ENCODE data around the gene TXNDC11.

Gene TXNDC11

GRCh38 chr16:11700264-11701029 lies 42.2 kb downstream of the TXNDC11 start:
- POLR2A ChIA-PET, result interaction anchor here (0.6 kb wide), 1 partner anchor 117 kb away, joined by 3 read pairs; no protein-coding TSS in a partner anchor
- peak in 2 of 3 donors; percentile 31 to 41 for DNase-seq

DNA sequence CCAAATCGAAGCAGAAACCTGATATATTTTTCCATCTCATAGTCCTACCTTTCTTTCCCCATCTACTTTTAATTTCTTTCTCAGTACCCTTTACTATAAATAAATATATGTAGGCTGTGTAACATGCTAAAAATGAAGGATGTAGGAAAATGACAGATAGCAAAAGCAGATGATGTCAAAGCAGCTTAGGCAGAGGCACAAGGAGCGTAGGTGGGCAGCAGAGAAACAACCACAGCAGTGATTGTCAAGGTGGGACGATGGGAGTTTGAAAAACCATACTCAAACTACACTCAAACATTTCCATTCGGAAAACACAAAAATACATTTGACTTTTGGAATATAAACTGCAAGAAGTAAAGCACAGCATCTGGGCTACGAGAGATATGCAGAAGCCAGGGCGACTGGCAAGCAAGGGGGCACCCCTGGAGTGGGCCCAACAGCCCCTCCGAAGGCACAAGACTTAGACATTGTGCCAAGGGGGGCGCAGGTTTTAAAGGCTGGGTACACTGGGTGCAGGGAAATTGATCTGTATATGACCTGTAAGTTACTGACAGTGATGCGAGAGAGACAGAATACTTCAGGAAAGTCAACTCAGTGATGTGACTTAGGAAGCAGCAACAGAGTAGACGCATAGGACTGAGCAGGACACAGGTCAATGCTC lies 43.3 kb downstream of the TXNDC11 start:
- peaks cover 18 to 61% (median 49%) of the 10 kb centered on the region in 4 experiments for H3K36me3 ChIP-seq (ENCODE audit: control insufficient read depth in 4 of 4, insufficient read depth in 4 of 4, low read length in 3 of 4)
- peaks cover 0 to 8% (median 7%) of the 10 kb centered on the region in 4 experiments for H3K4me1 ChIP-seq (ENCODE audit: control extremely low read depth in 1 of 4, control insufficient read depth in 4 of 4, insufficient read depth in 4 of 4, low read length in 3 of 4)
- CTCF ChIA-PET, result interaction anchor here (0.5 to 1.8 kb wide), 2 partner anchors 15 to 148 kb away, joined by 3 to 5 read pairs; no protein-coding TSS in a partner anchor
- H3K27me3 ChIP-seq (replicated peaks in 2 of 5; ENCODE audit: control insufficient read depth in 4 of 5, insufficient read depth in 5 of 5, low read length in 4 of 5), result no peaks in the 10 kb centered on the region
- H3K4me3 ChIP-seq (ENCODE audit: control insufficient read depth in 1 of 7, extremely low read depth in 1 of 7, insufficient read depth in 4 of 7, low read depth in 2 of 7, low read length in 6 of 7), result no peak overlapping the region
- POLR2A ChIA-PET, result no interaction called here
- DNase-seq, result no peak
- WGBS (ENCODE audit: insufficient coverage), result 100% methylated on average over 7 of the region's 10 CpGs
- no peak overlapping the region for H3K27ac ChIP-seq (ENCODE audit: insufficient read depth in 1 of 2, low read depth in 1 of 2, low read length in 2 of 2, poor library complexity in 1 of 2, severe bottlenecking in 2 of 2)
- H3K9me3 ChIP-seq (ENCODE audit: control extremely low read depth in 1 of 5, control insufficient read depth in 4 of 5, insufficient read depth in 2 of 5, low read depth in 1 of 5, low read length in 4 of 5), result no peaks in the 10 kb centered on the region

More at GRCh38 chr16:11700264-11701029, 42.2 kb downstream of the TXNDC11 start:
- 4% methylated on average over 3 of the region's 9 CpGs for WGBS (ENCODE audit: insufficient coverage)
- no peaks in the 10 kb centered on the region for H3K27me3 ChIP-seq (replicated peaks in 2 of 5; ENCODE audit: control insufficient read depth in 4 of 5, insufficient read depth in 5 of 5, low read length in 4 of 5)
- CTCF ChIA-PET, result interaction anchor here (0.6 to 1.8 kb wide), 5 partner anchors 12 to 293 kb away, joined by 3 to 5 read pairs (median 3); no protein-coding TSS in a partner anchor
- H3K27ac ChIP-seq (ENCODE audit: insufficient read depth in 1 of 2, low read depth in 1 of 2, low read length in 2 of 2, poor library complexity in 1 of 2, severe bottlenecking in 2 of 2), result peak overlapping the region in 1 of 2 experiments; percentile 22
- peaks cover 0 to 8% (median 7%) of the 10 kb centered on the region in 4 experiments for H3K4me1 ChIP-seq (ENCODE audit: control extremely low read depth in 1 of 4, control insufficient read depth in 4 of 4, insufficient read depth in 4 of 4, low read length in 3 of 4)
- no peak overlapping the region for H3K4me3 ChIP-seq (ENCODE audit: control insufficient read depth in 1 of 7, extremely low read depth in 1 of 7, insufficient read depth in 4 of 7, low read depth in 2 of 7, low read length in 6 of 7)
- H3K36me3 ChIP-seq (ENCODE audit: control insufficient read depth in 4 of 4, insufficient read depth in 4 of 4, low read length in 3 of 4), result peaks cover 14 to 51% (median 40%) of the 10 kb centered on the region in 4 experiments
- H3K9me3 ChIP-seq (ENCODE audit: control extremely low read depth in 1 of 5, control insufficient read depth in 4 of 5, insufficient read depth in 2 of 5, low read depth in 1 of 5, low read length in 4 of 5), result no peaks in the 10 kb centered on the region

- H3K4me3 ChIP-seq (ENCODE audit: control insufficient read depth in 1 of 7, extremely low read depth in 1 of 7, insufficient read depth in 4 of 7, low read depth in 2 of 7, low read length in 6 of 7), result no peak overlapping the region
- WGBS (ENCODE audit: insufficient coverage), result 100% methylated on average over 2 of the region's 7 CpGs
- H3K27me3 ChIP-seq (replicated peaks in 2 of 5; ENCODE audit: control insufficient read depth in 4 of 5, insufficient read depth in 5 of 5, low read length in 4 of 5), result no peaks in the 10 kb centered on the region
- CTCF ChIA-PET, result interaction anchor here (1.2 to 1.7 kb wide), 3 partner anchors 9 to 144 kb away, joined by 3 to 11 read pairs (median 4); no protein-coding TSS in a partner anchor
- peaks cover 21 to 61% (median 48%) of the 10 kb centered on the region in 4 experiments for H3K36me3 ChIP-seq (ENCODE audit: control insufficient read depth in 4 of 4, insufficient read depth in 4 of 4, low read length in 3 of 4)
- POLR2A ChIA-PET, result no interaction called here
- H3K27ac ChIP-seq (ENCODE audit: insufficient read depth in 1 of 2, low read depth in 1 of 2, low read length in 2 of 2, poor library complexity in 1 of 2, severe bottlenecking in 2 of 2), result no peak overlapping the region
- H3K9me3 ChIP-seq (ENCODE audit: control extremely low read depth in 1 of 5, control insufficient read depth in 4 of 5, insufficient read depth in 2 of 5, low read depth in 1 of 5, low read length in 4 of 5), result no peaks in the 10 kb centered on the region
- peak in 2 of 3 donors; percentile 18 for DNase-seq
- peaks cover 0 to 8% (median 7%) of the 10 kb centered on the region in 4 experiments for H3K4me1 ChIP-seq (ENCODE audit: control extremely low read depth in 1 of 4, control insufficient read depth in 4 of 4, insufficient read depth in 4 of 4, low read length in 3 of 4)
Measured at GRCh38 chr16:11698271-11698689, 44.4 kb downstream of the TXNDC11 start.

DNA sequence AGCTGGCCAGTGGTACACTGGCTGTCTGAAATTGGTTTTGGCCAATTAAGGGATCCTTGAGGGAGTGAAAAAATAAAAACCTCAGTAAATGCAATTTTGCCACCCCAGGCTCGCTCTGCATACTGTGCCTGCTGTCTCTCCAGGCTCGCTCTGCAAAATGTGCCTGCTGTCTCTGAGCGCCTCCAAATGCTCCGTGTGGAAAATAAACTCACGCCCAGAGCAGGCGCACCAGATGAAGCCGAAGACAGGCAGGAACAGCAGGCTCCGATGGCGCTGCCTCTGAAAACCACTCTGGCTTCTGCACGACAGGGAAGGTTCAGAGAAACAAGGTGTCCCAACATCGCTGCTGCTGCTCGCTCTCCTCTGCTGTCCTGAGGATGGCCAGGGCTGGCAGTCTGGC lies 45.3 kb downstream of the TXNDC11 start:
- H3K36me3 ChIP-seq (ENCODE audit: control insufficient read depth in 4 of 4, insufficient read depth in 4 of 4, low read length in 3 of 4), result peaks cover 25 to 65% (median 53%) of the 10 kb centered on the region in 4 experiments
- no peak overlapping the region for H3K4me3 ChIP-seq (ENCODE audit: control insufficient read depth in 1 of 7, extremely low read depth in 1 of 7, insufficient read depth in 4 of 7, low read depth in 2 of 7, low read length in 6 of 7)
- ChIA-PET CTCF (interaction anchor here (1.0 to 1.7 kb wide), 4 partner anchors 8 to 143 kb away, joined by 3 to 11 read pairs (median 4); no protein-coding TSS in a partner anchor), POLR2A (no interaction called here)
- peaks cover 0 to 8% (median 7%) of the 10 kb centered on the region in 4 experiments for H3K4me1 ChIP-seq (ENCODE audit: control extremely low read depth in 1 of 4, control insufficient read depth in 4 of 4, insufficient read depth in 4 of 4, low read length in 3 of 4)
- WGBS (ENCODE audit: insufficient coverage), result 97% methylated on average over 11 of the region's 12 CpGs
- no peak for DNase-seq
- no peaks in the 10 kb centered on the region for H3K9me3 ChIP-seq (ENCODE audit: control extremely low read depth in 1 of 5, control insufficient read depth in 4 of 5, insufficient read depth in 2 of 5, low read depth in 1 of 5, low read length in 4 of 5)
- no peaks in the 10 kb centered on the region for H3K27me3 ChIP-seq (replicated peaks in 2 of 5; ENCODE audit: control insufficient read depth in 4 of 5, insufficient read depth in 5 of 5, low read length in 4 of 5)
- H3K27ac ChIP-seq (ENCODE audit: insufficient read depth in 1 of 2, low read depth in 1 of 2, low read length in 2 of 2, poor library complexity in 1 of 2, severe bottlenecking in 2 of 2), result no peak overlapping the region

DNA sequence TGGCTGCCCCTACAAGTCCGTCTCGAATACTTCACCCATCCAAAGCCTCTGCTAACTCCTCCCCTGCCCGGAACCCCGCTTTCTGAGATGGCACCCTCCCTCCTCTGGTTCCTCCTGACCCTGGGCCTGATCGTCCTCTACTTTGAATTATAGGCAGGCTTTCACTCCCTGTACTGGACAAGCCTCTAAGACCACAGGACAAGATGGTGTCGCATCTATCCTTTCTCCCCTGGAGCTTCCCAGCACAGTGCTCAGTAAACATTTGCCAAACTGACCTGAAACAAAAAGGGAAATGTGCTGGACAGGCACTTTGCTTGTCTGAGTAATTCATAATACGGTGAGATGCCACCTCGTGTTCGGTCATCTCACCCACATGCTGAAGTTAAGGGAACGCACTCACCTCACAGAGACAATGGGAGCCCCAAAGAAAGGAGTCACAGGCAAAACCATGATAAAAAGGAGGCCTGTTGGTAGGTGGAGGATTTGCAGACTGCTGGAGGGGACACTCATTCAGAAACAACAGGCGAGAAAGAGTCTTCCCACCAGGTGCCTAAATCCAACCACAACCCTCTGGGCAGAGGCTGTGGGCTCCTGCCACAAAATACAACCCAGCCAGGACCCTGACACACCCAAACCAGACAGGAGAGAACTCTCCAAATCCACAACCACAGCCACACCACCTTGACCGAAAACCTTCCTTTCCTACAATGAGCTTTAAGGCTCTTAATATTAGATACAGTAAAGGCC lies 46.2 kb downstream of the TXNDC11 start:
- Histone ChIP-seq H3K4me1 (ENCODE audit: control extremely low read depth in 1 of 4, control insufficient read depth in 4 of 4, insufficient read depth in 4 of 4, low read length in 3 of 4) (peaks cover 0 to 8% (median 7%) of the 10 kb centered on the region in 4 experiments), H3K4me3 (ENCODE audit: control insufficient read depth in 1 of 7, extremely low read depth in 1 of 7, insufficient read depth in 4 of 7, low read depth in 2 of 7, low read length in 6 of 7) (no peak overlapping the region), H3K36me3 (ENCODE audit: control insufficient read depth in 4 of 4, insufficient read depth in 4 of 4, low read length in 3 of 4) (peaks cover 25 to 71% (median 60%) of the 10 kb centered on the region in 4 experiments), H3K27me3 (replicated peaks in 2 of 5; ENCODE audit: control insufficient read depth in 4 of 5, insufficient read depth in 5 of 5, low read length in 4 of 5) (no peaks in the 10 kb centered on the region), H3K27ac (ENCODE audit: insufficient read depth in 1 of 2, low read depth in 1 of 2, low read length in 2 of 2, poor library complexity in 1 of 2, severe bottlenecking in 2 of 2) (no peak overlapping the region), H3K9me3 (ENCODE audit: control extremely low read depth in 1 of 5, control insufficient read depth in 4 of 5, insufficient read depth in 2 of 5, low read depth in 1 of 5, low read length in 4 of 5) (no peaks in the 10 kb centered on the region)
- DNase-seq, result no peak
- POLR2A ChIA-PET, result no interaction called here
- 97% methylated on average over 9 of the region's 12 CpGs for WGBS (ENCODE audit: insufficient coverage)
- CTCF ChIA-PET, result interaction anchor here (0.8 to 1.3 kb wide), 3 partner anchors 12 to 285 kb away, joined by 3 to 4 read pairs (median 4); no protein-coding TSS in a partner anchor

DNA sequence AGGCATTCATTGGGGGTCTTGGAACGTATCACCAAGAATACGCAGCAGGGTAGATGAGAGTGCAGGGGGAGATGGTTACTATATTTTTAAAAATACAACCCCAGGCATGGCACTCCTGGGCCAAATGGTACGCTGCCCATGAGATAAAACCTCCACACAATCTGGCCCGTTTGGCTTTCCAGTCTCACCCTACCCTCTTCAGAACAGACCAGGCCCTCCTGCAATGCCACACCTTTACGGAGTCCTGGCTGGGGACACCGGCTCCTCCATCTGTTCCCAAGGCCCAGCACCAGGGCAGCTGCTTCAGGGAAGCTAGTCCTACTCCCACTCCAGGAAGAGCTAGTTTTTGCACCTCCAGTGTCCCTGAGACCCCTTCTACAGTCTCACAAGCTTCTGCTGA lies 50.0 kb downstream of the TXNDC11 start:
- H3K36me3 ChIP-seq (ENCODE audit: control insufficient read depth in 4 of 4, insufficient read depth in 4 of 4, low read length in 3 of 4), result peaks cover 32 to 71% (median 64%) of the 10 kb centered on the region in 4 experiments
- 97% methylated on average over 3 of the region's 6 CpGs for WGBS (ENCODE audit: insufficient coverage)

More for the DNA sequence above, 50.0 kb downstream of the TXNDC11 start:
- Histone ChIP-seq H3K4me3 (ENCODE audit: control insufficient read depth in 1 of 7, extremely low read depth in 1 of 7, insufficient read depth in 4 of 7, low read depth in 2 of 7, low read length in 6 of 7) (no peak overlapping the region), H3K27ac (ENCODE audit: insufficient read depth in 1 of 2, low read depth in 1 of 2, low read length in 2 of 2, poor library complexity in 1 of 2, severe bottlenecking in 2 of 2) (no peak overlapping the region), H3K9me3 (ENCODE audit: control extremely low read depth in 1 of 5, control insufficient read depth in 4 of 5, insufficient read depth in 2 of 5, low read depth in 1 of 5, low read length in 4 of 5) (no peaks in the 10 kb centered on the region), H3K4me1 (ENCODE audit: control extremely low read depth in 1 of 4, control insufficient read depth in 4 of 4, insufficient read depth in 4 of 4, low read length in 3 of 4) (peaks cover 0 to 3% (median 1%) of the 10 kb centered on the region in 4 experiments), H3K27me3 (replicated peaks in 2 of 5; ENCODE audit: control insufficient read depth in 4 of 5, insufficient read depth in 5 of 5, low read length in 4 of 5) (no peaks in the 10 kb centered on the region)
- ChIA-PET POLR2A (no interaction called here), CTCF (interaction anchor here (1.0 kb wide), 1 partner anchor 42 kb away, joined by 3 read pairs; no protein-coding TSS in a partner anchor)
- no peak for DNase-seq
